Stimulated activated memory B cell treated with anti-CD40 and anti-IgM and Interleukin-4, amounts not matched to agents 10 μg/mL and 1 μg/mL and 100 μg/mL, for 72 hours (primary cell): ENCODE results near the gene SPINK6.

Source experiments
- ATAC-seq: fragments of 150-1000 bp; cut with Tn5 transposase; 2 replicates; pipeline ENCODE4 v1.10.0; 2021
- H3K27ac Mint-ChIP-seq: one replicate; pipeline ENCODE4 v1.8.0; 2022; ENCODE audit warnings: mild to moderate bottlenecking, mixed read lengths
- H3K27me3 Mint-ChIP-seq: one replicate; pipeline ENCODE4 v1.8.0; 2022; ENCODE audit warnings: mixed read lengths
- H3K36me3 Mint-ChIP-seq: one replicate; pipeline ENCODE4 v1.8.0; 2022; ENCODE audit warnings: mixed read lengths
- H3K4me1 Mint-ChIP-seq: one replicate; pipeline ENCODE4 v1.8.0; 2022; ENCODE audit warnings: mixed read lengths
- H3K4me3 Mint-ChIP-seq: one replicate; pipeline ENCODE4 v1.8.0; 2022; ENCODE audit warnings: mild to moderate bottlenecking, moderate library complexity, mixed read lengths
- H3K9me3 Mint-ChIP-seq: one replicate; pipeline ENCODE4 v1.8.0; 2022; ENCODE audit warnings: mixed read lengths

SPINK6 gene

GRCh38 chr5:148259288-148259687 lies 56.4 kb downstream of the SPINK6 start:
- H3K27ac Mint-ChIP-seq = no peak overlapping the region
- H3K4me1 Mint-ChIP-seq = no peaks in the 10 kb centered on the region
- no peaks in the 10 kb centered on the region for H3K27me3 Mint-ChIP-seq

GRCh38 chr5:148261221-148261620 lies 58.4 kb downstream of the SPINK6 start:
- H3K4me1 Mint-ChIP-seq = no peaks in the 10 kb centered on the region

More at GRCh38 chr5:148259288-148259687, 56.4 kb downstream of the SPINK6 start:
- H3K9me3 Mint-ChIP-seq = peaks cover 17% of the 10 kb centered on the region
- no peak overlapping the region for H3K4me3 Mint-ChIP-seq
- no peaks in the 10 kb centered on the region for H3K36me3 Mint-ChIP-seq
- no peak for ATAC-seq

More at GRCh38 chr5:148261221-148261620, 58.4 kb downstream of the SPINK6 start:
- H3K36me3 Mint-ChIP-seq = no peaks in the 10 kb centered on the region
- H3K4me3 Mint-ChIP-seq = no peak overlapping the region
- peaks cover 25% of the 10 kb centered on the region for H3K9me3 Mint-ChIP-seq
- no peak overlapping the region for H3K27ac Mint-ChIP-seq
- ATAC-seq = no peak
- H3K27me3 Mint-ChIP-seq = no peaks in the 10 kb centered on the region
